Astrocyte of the cerebellum (primary cell): Measurements from ENCODE around the gene SPTSSB.

Source experiments
- DNase-seq: peaks from one replicate; pipeline ENCODE4 v3.0.0-alpha.2; 2011; ENCODE audit warnings: low read depth
- H3K4me3 ChIP-seq: 2 replicates; pipeline ENCODE4 v1.5.1; 2011; ENCODE audit warnings: mild to moderate bottlenecking, low read depth, low read length, moderate library complexity
- CTCF ChIP-seq: IDR thresholded peaks from 2 replicates; pipeline ENCODE4 v1.5.1; 2012; ENCODE audit warnings: low read length, low read depth, moderate library complexity, mild to moderate bottlenecking; ENCODE audit errors: missing control alignments
- in situ Hi-C: cut with HindIII; loops from 2 replicates; pipeline ENCODE4 v1.10.0; 2017; ENCODE audit warnings: low sequenced_read_pairs

Gene SPTSSB

GRCh38 chr3:161345023-161345422, 26.3 kb downstream of the SPTSSB start:
- no peak overlapping the region for H3K4me3 ChIP-seq
- no peak for TF ChIP-seq CTCF
- DNase-seq, result no peak
- in situ Hi-C loops, result no loop called here

- no peak for TF ChIP-seq CTCF
- in situ Hi-C loops, result no loop called here
- H3K4me3 ChIP-seq, result no peak overlapping the region
- DNase-seq, result peak; percentile 50
Observed at GRCh38 chr3:161343986-161344385, 27.3 kb downstream of the SPTSSB start.

DNA sequence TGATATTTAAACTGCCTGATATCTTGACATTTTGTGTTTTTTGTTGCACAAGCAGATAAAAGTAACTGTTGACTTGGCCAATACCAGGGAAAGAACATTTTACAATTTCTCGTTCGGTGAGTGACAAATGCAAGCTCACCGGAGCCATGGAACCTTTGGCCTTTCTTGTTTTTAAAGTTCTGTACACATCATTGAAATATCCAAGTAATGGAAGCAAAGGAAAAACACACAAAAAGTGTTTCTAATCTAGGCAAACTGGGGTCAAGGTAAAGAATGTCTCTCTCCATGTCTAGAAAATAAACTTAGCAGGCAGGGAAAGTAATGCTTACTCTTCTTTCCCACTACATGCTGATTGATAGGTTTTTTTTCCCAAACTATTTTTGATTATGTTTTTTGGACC, 27.8 kb downstream of the SPTSSB start:
- H3K4me3 ChIP-seq, result no peak overlapping the region
- in situ Hi-C loops, result no loop called here
- no peak for DNase-seq
- no peak for TF ChIP-seq CTCF

- no peak for TF ChIP-seq CTCF
- no peak overlapping the region for H3K4me3 ChIP-seq
- in situ Hi-C loops, result no loop called here
- no peak for DNase-seq
Observed at GRCh38 chr3:161342629-161343028, 28.7 kb downstream of the SPTSSB start.

- no peak overlapping the region for H3K4me3 ChIP-seq
- no peak for TF ChIP-seq CTCF
- no peak for DNase-seq
- in situ Hi-C loops, result no loop called here
Observed at GRCh38 chr3:161339517-161340500, 31.5 kb downstream of the SPTSSB start.

DNA sequence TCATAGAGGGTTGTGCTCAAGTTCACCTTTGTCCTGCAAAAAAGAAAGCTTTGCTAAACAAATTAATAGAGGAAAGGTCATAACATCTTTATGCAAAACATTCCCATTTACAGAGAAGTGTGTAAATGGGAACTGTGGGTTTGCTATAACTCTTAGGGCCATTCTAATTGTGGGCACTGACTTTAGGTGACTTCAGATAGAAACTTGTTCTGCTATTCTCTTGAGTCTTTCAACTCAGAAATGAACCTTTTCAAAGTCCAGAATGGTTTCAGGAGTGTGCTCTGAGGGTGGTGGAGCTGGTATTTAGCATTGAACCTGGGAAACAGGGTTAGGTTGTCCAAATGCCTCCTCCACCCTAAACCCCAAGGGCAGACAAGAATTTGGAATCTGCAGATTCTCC, 34.0 kb downstream of the SPTSSB start:
- in situ Hi-C loops, result no loop called here
- DNase-seq, result no peak
- TF ChIP-seq CTCF, result no peak
- no peak overlapping the region for H3K4me3 ChIP-seq
